IPS DF 6.9 (cell line): ENCODE measurements around the gene VKORC1.

Source experiments
- DNase-seq: peaks from one replicate; pipeline ENCODE4 v3.0.0-alpha.2; 2013; ENCODE audit warnings: low read depth, low spot score
- H3K27ac ChIP-seq: one replicate; pipeline ENCODE4 v1.5.1; 2013; ENCODE audit warnings: low read length, control low read depth
- H3K27me3 ChIP-seq: 2 replicates; pipeline ENCODE4 v1.6.1; 2013; ENCODE audit warnings: mild to moderate bottlenecking, low read length; ENCODE audit not compliant: control insufficient read depth, insufficient read depth
- H3K36me3 ChIP-seq: 2 replicates; pipeline ENCODE4 v1.6.1; 2013; ENCODE audit warnings: low read length; ENCODE audit not compliant: control insufficient read depth, insufficient read depth
- H3K4me1 ChIP-seq: 2 replicates; pipeline ENCODE4 v1.6.1; 2013; ENCODE audit warnings: low read length; ENCODE audit not compliant: control insufficient read depth, insufficient read depth
- H3K4me3 ChIP-seq: 2 replicates; pipeline ENCODE4 v1.5.1; 2013; ENCODE audit warnings: mild to moderate bottlenecking, low read length
- H3K9me3 ChIP-seq: 2 replicates; pipeline ENCODE4 v1.6.1; 2013; ENCODE audit warnings: low read length, inconsistent platforms; ENCODE audit not compliant: control insufficient read depth, insufficient read depth
- WGBS: extraction: QIAGEN DNeasy Blood & Tissue Kit; methylation state at CpG from one replicate; pipeline ENCODE4 v1.1.7; 2013; ENCODE audit warnings: mixed read lengths, missing lambda C conversion rate; ENCODE audit not compliant: insufficient read length, insufficient coverage; 5-methylcytosine and 5-hydroxymethylcytosine counted together

The VKORC1 gene

GRCh38 chr16:31082368-31083045 is 12.1 kb downstream of the VKORC1 start:
- H3K27me3 ChIP-seq = no peaks in the 10 kb centered on the region
- no peak overlapping the region for H3K27ac ChIP-seq
- WGBS = no CpG with 5 or more reads among the region's 14 CpGs
- no peaks in the 10 kb centered on the region for H3K9me3 ChIP-seq
- H3K36me3 ChIP-seq = peaks cover 36% of the 10 kb centered on the region
- no peaks in the 10 kb centered on the region for H3K4me1 ChIP-seq
- DNase-seq = no peak
- H3K4me3 ChIP-seq = no peak overlapping the region

GRCh38 chr16:31081428-31082351 is 12.9 kb downstream of the VKORC1 start:
- DNase-seq = no peak
- no peak overlapping the region for H3K27ac ChIP-seq
- H3K4me3 ChIP-seq = no peak overlapping the region
- H3K4me1 ChIP-seq = no peaks in the 10 kb centered on the region
- H3K9me3 ChIP-seq = no peaks in the 10 kb centered on the region
- H3K36me3 ChIP-seq = peaks cover 43% of the 10 kb centered on the region
- no CpG with 5 or more reads among the region's 26 CpGs for WGBS
- H3K27me3 ChIP-seq = no peaks in the 10 kb centered on the region

GRCh38 chr16:31080756-31081419 is 13.7 kb downstream of the VKORC1 start:
- no peak for DNase-seq
- no CpG with 5 or more reads among the region's 13 CpGs for WGBS
- no peak overlapping the region for H3K27ac ChIP-seq
- H3K27me3 ChIP-seq = no peaks in the 10 kb centered on the region
- no peaks in the 10 kb centered on the region for H3K4me1 ChIP-seq
- no peaks in the 10 kb centered on the region for H3K9me3 ChIP-seq
- H3K4me3 ChIP-seq = no peak overlapping the region
- peaks cover 48% of the 10 kb centered on the region for H3K36me3 ChIP-seq

- Histone ChIP-seq H3K4me3 (no peak overlapping the region), H3K36me3 (peaks cover 48% of the 10 kb centered on the region), H3K9me3 (no peaks in the 10 kb centered on the region), H3K27me3 (no peaks in the 10 kb centered on the region), H3K27ac (no peak overlapping the region), H3K4me1 (no peaks in the 10 kb centered on the region)
- DNase-seq = no peak
- WGBS = no CpG with 5 or more reads among the region's 40 CpGs
These were observed 14.5 kb downstream of the VKORC1 start for GRCh38 chr16:31080035-31080629.

- H3K36me3 ChIP-seq = peaks cover 44% of the 10 kb centered on the region
- no peak for DNase-seq
- H3K9me3 ChIP-seq = no peaks in the 10 kb centered on the region
- no peaks in the 10 kb centered on the region for H3K27me3 ChIP-seq
- no peak overlapping the region for H3K4me3 ChIP-seq
- H3K4me1 ChIP-seq = no peaks in the 10 kb centered on the region
- no CpG with 5 or more reads among the region's 13 CpGs for WGBS
- no peak overlapping the region for H3K27ac ChIP-seq
These were observed 15.2 kb downstream of the VKORC1 start for GRCh38 chr16:31079342-31079944.

GRCh38 chr16:31078597-31079341 is 15.8 kb downstream of the VKORC1 start:
- H3K4me1 ChIP-seq = no peaks in the 10 kb centered on the region
- no peak overlapping the region for H3K27ac ChIP-seq
- no peak for DNase-seq
- WGBS = no CpG with 5 or more reads among the region's 15 CpGs
- H3K9me3 ChIP-seq = no peaks in the 10 kb centered on the region
- H3K4me3 ChIP-seq = no peak overlapping the region
- H3K36me3 ChIP-seq = peaks cover 44% of the 10 kb centered on the region
- H3K27me3 ChIP-seq = no peaks in the 10 kb centered on the region

- Histone ChIP-seq H3K9me3 (no peaks in the 10 kb centered on the region), H3K4me1 (no peaks in the 10 kb centered on the region), H3K36me3 (peaks cover 44% of the 10 kb centered on the region), H3K27ac (no peak overlapping the region), H3K27me3 (no peaks in the 10 kb centered on the region), H3K4me3 (no peak overlapping the region)
- WGBS = no CpG with 5 or more reads among the region's 30 CpGs
- DNase-seq = no peak
These were observed 16.8 kb downstream of the VKORC1 start for GRCh38 chr16:31077592-31078396.

GRCh38 chr16:31077024-31077423 is 17.6 kb downstream of the VKORC1 start:
- Histone ChIP-seq H3K27me3 (no peaks in the 10 kb centered on the region), H3K4me1 (no peaks in the 10 kb centered on the region), H3K36me3 (peaks cover 44% of the 10 kb centered on the region), H3K9me3 (no peaks in the 10 kb centered on the region), H3K4me3 (no peak overlapping the region), H3K27ac (no peak overlapping the region)
- WGBS = no CpG with 5 or more reads among the region's 13 CpGs
- no peak for DNase-seq

- Histone ChIP-seq H3K4me1 (no peaks in the 10 kb centered on the region), H3K27me3 (no peaks in the 10 kb centered on the region), H3K27ac (no peak overlapping the region), H3K4me3 (no peak overlapping the region), H3K9me3 (no peaks in the 10 kb centered on the region), H3K36me3 (peaks cover 42% of the 10 kb centered on the region)
- no peak for DNase-seq
- WGBS = no CpG with 5 or more reads among the region's 16 CpGs
These were observed 18.3 kb downstream of the VKORC1 start for GRCh38 chr16:31076319-31076718.
